HL-60/S4 (cell line): ENCODE data around the gene MRPL28.

Experiments used
- in situ Hi-C: fragments of 300-500 bp; cut with MboI; formaldehyde crosslinking; loops from 2 replicates; pipeline ENCODE4 v1.14.3; 2022; ENCODE audit warnings: low sequenced_read_pairs

MRPL28 gene

DNA sequence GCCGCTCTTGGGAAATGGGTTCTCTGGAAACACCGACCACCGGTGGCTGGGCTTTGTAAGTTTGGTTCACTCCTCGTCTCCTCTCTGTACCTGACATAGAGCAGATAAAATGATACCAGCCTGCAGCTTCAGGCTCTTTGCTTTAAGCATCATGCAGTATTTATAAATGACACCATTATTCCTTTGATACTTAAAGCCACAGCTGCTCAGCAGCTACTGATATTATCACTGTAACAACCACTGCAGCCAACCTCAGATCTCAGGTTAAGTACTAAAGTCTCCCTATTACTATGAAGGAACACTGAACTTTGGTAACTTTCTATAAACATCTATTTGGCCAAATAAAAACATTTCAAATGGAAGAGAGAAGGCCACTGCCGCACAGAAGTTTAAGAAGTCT is 52.8 kb downstream of the MRPL28 start:
- in situ Hi-C loops: no loop called here
